NCI-H2196 (cell line): ENCODE measurements around the gene SEC16B.
"Not testable (repeated sequence)": the region's sequence is repeated elsewhere in the genome, so short reads cannot be mapped to it uniquely, and the experiment has no call there.

Source experiments
- DNase-seq: peaks from one replicate; lab custom pipeline; 2025; ENCODE audit not compliant: unreplicated experiment; lab: John Stamatoyannopoulos, UW

SEC16B gene, protein sequence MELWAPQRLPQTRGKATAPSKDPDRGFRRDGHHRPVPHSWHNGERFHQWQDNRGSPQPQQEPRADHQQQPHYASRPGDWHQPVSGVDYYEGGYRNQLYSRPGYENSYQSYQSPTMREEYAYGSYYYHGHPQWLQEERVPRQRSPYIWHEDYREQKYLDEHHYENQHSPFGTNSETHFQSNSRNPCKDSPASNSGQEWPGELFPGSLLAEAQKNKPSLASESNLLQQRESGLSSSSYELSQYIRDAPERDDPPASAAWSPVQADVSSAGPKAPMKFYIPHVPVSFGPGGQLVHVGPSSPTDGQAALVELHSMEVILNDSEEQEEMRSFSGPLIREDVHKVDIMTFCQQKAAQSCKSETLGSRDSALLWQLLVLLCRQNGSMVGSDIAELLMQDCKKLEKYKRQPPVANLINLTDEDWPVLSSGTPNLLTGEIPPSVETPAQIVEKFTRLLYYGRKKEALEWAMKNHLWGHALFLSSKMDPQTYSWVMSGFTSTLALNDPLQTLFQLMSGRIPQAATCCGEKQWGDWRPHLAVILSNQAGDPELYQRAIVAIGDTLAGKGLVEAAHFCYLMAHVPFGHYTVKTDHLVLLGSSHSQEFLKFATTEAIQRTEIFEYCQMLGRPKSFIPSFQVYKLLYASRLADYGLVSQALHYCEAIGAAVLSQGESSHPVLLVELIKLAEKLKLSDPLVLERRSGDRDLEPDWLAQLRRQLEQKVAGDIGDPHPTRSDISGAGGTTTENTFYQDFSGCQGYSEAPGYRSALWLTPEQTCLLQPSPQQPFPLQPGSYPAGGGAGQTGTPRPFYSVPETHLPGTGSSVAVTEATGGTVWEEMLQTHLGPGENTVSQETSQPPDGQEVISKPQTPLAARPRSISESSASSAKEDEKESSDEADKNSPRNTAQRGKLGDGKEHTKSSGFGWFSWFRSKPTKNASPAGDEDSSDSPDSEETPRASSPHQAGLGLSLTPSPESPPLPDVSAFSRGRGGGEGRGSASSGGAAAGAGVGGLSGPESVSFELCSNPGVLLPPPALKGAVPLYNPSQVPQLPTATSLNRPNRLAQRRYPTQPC

DNA sequence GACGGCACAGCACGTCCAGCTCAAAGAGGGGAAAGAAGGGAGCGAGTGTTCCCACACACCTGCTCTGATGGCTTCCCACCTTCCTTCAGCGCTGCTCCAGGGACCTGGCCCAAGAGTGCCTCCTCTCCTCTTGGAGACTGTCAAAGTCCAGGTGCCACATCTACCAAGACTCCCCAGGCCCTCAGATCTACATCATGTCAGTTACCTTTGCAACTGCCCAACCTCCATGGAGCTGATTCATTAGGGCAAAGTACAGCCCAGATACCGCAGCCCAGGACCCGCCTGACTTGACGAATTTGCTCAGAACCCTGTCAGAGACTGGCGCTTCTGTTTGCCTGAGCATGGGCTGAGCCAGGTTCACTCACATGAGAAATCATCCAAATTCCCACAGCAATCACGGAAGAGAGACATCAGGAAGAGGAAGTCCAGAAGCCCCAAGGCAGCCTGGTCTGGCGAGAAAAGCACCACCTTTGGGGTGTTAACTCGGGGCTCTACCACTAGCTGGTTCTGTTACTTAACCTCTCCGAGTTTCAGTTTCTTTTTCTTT is at the start of gene SEC16B:
TSS of gene SEC16B (minus strand) at position 234 of the 547 bp plus-strand sequence. CDS start 2,077 bp downstream, outside the sequence.
- DNase-seq, result no peak

DNA sequence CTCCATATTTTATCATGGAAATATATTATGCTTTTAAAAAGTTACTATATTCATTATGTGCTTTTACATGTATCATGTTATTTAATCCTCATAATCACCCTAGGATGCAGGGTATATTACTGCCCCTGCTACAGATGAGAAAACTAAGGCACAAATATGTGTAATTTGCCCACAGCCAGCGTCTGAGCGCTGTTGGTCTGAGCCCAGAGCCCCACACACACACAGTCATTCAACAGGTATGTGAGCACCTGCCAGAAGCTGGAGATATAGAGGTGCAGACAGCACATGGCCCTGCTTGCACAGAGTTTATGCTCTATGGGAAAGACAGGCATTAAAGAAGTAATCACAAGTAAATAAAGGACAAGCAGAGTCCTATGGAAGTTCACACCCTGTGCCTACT is 49.8 kb upstream of the SEC16B start:
- no peak for DNase-seq

DNA sequence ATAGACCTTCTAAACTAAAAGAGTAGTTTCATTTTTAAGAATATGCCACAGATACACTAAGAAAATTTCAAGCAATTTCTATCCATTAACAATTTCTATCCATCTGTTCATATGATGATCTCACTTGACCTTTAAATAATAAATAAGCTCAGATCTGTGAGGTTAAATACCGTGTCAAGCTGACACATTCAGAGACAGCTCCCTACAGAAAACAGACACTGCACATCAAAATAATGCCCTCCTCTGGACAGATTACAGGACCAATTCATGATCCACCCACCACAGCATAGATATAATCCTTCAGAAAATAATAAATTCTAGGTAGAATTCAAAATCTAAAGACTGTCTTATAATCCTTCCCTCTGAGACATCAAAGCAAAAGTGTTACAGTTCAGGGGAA is 49.4 kb upstream of the SEC16B start:
- no peak for DNase-seq

DNA sequence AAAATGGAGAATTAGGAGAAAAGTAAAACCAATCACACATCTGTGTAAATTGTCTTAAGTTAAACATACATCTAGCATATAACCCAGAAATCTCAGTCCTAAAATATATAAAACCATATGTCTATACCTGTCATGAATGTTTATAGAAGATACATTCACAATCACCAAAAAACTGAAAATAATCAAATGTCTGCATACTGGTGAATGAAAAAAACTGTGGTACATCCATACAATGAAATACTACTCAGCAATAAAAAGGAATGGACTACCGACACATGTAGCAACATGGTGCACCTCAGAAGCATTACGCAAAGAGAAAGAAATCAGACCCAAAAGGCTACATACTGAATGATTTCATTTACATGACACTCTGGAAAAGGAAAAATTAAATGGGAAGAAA is 47.7 kb upstream of the SEC16B start:
- DNase-seq, result no peak

DNA sequence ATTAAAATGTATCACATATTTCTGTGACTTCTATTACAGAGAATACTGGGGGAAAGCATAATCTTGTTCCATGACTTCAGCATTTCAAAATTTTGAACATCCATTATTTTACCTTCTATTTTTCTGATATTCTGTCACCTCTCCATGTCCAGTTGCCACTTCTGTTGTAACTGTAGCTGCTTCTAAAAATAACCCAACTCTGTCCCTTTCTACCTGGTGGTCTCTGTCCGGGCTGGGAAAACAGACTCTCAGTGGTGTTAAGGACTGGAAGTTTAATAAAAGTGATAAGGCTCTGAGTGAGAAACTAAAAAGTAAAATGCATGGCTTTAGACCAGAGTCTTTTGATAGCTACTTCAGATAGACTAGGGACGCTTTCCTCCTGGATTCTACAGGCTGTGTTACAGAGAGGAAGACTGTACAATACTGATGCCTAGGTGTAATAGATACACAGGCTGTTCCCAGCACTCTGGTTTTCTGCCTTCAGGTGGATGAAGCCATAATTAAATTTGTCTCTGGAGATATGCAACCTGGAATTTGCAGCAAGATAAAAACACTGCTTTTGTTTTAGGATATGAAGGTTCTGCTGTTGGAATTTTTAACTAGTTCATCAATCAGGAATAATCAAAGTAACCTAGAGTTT is 42.1 kb upstream of the SEC16B start:
- no peak for DNase-seq

DNA sequence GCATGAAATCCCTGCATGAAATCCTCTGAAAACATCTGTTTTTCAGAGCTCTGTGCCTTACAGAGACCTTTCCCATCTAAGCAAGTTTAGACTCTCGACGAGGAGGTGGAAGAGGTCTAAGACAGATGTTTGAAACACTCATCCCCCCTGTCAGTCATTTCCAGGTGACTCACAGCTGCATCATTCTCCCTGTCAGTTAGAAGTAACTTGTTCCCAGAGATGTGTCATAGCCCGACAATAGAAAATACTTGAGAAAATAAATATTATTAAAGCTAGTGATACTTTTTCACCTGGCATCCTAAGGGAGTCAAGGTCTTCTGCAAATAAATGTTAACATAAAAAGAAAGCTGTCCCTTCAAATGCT is 41.6 kb upstream of the SEC16B start:
- no peak for DNase-seq

DNA sequence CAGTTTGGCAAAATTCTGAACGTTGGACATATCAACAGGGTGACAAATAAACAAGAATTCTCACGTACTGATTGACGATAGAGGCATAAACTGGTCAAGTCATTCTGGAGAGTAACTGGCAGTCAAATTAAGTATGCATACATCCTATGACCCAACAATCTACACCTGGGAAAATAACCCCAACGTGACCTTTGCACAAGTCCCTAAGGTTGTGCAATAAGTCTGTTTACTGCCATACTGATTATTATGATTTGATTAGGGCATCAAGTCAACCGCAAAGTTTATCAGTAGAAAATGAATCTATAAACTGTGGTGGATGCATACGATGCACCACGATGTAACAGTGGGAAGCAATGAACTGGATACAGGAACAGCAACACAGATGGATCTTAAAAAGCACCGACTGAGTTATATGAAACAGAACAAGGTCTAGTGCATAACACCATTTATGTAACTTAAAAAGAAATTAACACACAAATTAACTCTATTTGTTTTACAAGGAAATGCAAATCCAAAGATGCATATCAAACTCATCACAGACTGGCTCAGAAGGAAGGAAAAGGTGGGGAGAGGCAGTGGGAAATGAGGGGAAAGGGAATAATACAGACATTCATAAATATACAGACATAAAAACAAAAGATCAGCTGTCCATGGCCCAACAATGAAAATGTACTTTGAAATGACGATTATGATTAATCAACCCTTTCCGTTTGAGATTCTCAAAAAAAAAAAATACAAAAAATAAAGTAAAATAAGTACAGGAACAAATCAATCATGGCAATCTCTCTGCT is 41.0 kb upstream of the SEC16B start:
- no peak for DNase-seq

DNA sequence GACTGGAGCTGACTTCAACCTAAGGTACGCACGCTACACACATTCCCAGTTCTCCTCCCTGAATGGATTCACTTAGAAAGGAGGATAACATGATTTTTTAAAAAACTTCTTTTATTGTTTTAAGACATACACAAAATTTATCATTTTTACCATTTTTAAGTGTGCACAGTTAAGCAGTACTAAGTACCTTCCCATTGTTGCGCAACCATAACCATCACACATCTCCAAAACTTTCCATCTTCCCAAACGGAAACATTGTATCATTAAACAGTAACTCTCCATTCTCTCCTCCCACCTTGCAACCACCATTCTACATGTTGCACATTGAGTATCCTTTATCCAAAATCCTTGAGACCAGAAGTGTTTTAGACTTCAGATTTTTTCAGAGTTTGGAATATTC is 36.2 kb upstream of the SEC16B start:
- DNase-seq, result no peak

DNA sequence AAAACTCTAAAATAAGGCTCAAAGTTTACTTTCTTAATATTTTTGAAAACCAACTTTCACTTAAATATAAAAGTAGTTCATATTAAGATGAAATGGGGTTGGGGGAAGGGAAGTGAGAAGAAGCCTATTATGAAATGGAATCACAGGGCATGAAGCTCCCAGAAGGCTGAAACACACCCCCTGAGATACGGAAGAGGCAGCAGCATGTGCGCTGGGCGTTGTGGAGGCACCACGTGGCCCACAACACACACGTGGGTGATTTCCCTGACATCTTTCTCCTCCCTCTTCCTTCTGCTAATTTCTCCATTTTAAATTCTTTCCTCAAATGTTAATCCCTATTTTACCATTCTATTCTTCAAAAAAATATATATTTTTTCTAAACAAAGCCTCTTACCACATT is 35.6 kb upstream of the SEC16B start:
- DNase-seq, result no peak

DNA sequence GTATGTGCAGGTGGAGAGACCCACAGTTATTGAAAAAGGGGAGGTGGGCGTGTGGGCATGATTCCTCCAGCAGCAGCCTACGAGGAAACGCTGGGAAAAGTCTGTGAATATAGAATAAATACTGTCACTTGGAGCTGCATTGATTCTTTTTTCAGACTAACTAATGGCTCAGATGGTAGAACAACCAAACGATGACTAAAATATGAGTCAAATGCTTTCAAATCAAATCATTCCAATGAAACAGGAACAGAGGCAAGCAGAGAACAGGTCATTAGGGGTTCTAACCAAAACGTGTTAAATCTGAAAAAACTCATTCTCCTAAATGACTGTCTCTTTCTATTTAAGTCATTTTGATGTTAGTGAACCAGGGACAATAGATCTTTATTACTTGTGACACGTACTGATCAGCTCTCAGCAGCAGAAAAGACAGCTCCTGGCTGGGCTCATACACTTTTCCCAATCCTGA is 35.1 kb upstream of the SEC16B start:
- DNase-seq, result no peak

DNA sequence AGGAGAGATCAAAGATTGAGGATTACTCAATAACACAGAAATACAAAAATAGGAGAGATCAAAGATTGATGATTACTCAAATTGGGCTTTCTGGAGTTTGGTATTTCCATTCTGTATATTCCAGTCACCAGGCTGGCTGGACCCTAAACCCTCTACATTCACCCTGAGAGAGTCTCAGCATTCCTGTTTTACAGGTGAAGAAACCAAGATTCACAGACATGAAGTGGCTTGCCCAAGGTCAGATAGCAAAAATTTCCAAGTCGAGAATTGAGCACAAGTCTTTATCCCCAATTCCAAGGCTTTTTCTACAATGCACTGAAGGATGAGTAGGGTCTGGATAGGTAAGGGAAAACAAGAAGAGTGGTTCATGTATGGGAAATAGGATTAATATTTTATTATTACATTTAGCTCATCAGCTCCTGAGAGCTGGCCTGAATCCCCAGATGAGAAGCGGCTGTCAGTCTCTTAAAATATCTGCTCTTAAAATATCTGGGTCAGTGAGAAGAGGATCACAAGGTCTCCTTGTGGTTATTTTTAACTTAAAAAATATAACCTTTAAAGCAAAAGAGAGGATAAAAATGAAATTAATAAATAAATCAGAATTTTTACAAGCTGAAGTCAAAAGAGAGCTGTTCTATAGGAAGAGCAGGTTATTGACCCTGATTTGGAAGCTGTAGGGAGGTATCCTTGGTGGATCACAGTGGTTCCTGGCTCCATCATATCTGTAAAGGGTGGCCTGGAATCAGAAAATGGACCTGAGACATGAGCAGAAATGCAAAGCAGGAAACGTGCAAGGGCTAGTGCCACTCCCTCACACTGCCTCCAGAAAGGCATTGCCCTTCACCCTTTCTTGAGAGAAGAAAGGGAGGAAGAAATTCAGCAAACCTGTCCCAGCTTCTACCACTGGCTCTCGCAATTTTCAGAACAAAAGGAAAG is 29.1 kb upstream of the SEC16B start:
- no peak for DNase-seq

DNA sequence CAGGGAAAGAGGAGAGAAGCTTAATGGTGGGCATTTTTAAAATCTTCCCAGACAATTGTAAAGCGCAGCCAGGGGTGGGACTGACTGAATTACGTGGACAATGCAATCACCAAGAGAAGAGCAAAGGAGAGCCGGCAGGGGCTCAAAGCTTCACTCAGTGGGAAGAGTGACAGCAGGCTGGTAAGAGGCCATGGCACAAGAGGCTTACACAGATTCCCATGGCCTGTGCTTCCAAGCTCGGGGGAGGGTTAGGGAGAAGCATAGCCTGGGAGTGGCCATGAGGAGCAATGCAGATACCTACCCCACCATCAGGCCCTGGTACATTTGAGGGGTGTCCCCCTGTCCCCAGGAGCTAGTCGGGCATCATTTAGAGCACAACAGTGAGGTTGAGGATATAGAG is 27.1 kb upstream of the SEC16B start:
- no peak for DNase-seq

DNA sequence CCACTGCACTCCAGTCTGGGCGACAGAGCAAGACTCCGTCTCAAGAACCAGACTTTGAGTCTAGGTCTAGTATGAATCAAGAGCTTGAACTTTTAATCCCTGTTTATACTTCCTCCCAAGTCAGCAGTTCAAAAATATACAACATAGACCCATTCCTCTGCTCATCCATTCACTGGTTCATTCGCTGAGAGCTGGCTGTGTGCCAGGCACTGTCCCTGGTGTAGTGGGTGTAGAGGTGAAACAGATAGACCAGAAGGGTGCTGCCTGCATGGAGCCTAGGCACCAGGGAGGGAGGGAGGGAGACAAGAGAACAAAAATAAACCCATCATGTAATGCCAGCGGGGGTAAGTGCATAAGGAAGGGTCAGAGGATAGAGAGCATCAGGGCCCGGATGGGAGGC is 25.5 kb upstream of the SEC16B start:
- DNase-seq, result no peak

DNA sequence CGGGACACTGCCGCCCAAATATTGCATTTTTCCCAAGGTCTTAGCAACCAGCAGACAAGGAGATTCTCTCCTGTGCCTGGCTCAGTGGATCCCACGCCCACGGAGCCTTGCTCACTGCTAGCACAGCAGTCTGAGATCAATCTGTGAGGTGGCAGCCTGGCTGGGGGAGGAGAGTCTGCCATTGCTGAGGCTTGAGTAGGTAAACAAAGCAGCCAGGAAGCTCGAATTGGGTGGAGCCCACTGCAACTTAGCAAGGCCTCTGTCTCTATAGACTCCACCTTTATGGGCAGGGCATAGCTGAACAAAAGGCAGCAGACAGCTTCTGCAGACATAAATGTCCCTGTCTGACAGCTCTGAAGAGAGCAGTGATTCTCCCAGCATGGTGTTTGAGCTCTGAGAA is 16.4 kb upstream of the SEC16B start:
- DNase-seq, result not testable (repeated sequence)

DNA sequence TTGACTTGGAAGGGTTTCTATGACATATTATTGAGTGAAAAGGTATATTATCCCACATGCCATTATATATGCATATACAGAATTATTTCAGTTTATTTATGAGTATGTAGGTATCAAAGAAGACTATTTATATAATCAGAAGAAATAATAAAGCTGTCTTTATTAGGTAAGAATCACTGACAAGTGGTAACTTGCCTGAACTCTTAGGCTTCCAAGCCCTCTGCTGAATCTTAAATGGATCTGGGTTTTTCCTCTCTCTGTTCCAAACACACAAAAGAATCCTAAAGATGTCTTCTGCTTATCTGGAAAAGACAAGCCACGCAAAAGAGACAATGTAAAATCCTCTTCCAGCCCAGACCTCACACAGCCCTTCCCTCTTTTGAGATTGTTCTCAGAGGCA is 14.9 kb upstream of the SEC16B start:
- DNase-seq, result no peak

DNA sequence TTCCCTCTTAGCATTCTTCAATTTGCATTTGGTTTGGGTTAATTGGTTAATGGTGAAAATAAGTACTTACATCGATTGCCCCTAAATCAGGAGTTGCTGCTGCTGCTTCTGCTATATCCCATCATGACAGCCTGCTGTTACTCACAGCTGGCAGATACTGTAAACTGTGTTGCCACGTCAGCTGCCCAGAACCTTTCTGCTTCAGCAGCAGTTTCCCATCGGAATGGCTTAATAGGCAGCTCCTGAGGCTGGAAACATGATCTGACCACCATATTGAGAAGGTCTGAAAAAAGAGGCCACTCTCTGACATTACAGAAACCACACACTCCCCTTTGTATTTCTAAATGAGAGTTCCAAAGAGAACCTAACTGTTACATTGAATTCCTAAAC is 14.3 kb upstream of the SEC16B start:
- no peak for DNase-seq

DNA sequence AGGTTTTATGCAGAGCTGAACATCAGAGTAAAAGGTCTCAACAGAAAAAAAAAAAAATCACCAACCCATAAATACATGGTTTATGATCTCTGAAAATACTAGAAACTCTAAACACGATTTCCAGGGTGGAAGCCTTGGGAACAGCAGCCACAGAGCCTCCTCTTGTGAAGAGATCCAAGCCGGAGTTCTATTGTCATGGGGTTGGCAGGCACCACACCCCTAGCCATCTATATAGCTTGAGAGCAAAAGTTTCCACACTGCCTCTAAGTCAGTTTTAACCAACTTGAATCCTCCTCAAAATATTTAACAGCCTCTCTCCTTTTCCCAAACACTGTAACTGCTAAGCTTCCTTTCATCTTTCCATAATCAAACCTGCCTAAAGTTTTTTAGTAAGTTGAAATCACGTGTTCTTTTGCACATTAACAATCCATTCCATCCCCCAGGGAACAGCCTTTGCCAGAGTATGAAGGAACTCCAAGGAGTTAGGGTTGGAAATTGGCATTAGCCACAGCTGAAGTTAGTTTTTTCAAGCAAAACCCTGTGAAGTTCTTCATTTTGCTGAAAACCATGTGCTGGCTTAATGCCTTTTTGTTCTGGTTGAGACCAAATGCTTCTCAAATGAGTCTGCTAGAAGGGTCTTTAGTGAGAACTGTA is 13.8 kb upstream of the SEC16B start:
- no peak for DNase-seq

DNA sequence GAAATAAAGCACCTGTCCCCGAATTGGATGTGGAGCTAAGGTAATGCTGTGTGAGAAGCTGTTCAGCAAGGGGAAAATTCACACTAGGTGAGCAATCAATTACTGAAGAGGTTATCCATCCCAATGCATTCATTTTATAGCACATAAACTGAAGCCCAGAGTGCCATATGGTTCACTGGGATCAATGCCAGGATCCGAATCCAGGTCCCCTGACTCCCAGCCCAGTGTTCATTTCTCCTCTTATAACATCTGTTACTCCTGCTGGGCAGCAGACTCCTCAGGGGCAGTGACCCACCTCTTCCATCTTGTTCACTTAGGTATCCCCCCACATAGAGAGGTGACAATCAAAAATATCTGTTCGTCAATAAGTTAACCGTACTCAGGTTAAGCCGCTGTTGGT is 13.2 kb upstream of the SEC16B start:
- no peak for DNase-seq

DNA sequence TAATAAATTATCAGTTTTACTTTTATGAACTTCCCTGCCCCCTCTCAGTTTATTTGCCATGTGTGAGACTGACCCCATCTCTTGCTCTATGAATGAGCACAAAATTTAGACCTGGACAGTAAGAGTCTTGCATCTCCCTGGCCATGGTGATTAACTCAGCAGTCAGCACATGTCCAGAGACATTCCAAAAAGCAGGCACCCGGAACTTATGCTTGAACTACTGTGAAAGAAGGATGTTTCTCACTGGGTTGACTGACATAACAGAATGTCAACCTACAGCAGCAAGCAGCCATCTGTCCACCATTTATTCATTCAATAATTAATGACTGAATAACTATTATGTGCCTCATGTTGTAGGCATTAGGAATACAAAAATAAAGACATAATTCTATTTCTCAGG is 11.3 kb upstream of the SEC16B start:
- no peak for DNase-seq
